K562 (cell line): ENCODE results near the gene ADRA2A. TPM values are rescaled to one million over a fixed set of nuclear protein-coding genes. Genes with fewer than 3 reads are reported as not detected.

Experiments used
- ATAC-seq: fragments of 200-7000 bp; cut with Tn5 transposase; 3 replicates; pipeline ENCODE4 v1.9.1; 2020; ENCODE audit warnings: moderate library complexity
- BruUV-seq: library from RNA; stranded (reverse); fragments of 400-500 nt; replicated peaks from 2 replicates; lab custom pipeline; 2021; lab: Mats Ljungman, UMichigan
- CTCF ChIA-PET: fragments of 300-600 bp; formaldehyde crosslinking; extraction: SDS; loops from one replicate; lab custom pipeline; 2021; ENCODE audit warnings: low intra/inter-chr PET ratio; lab: Yijun Ruan, JAX
- POLR2A ChIA-PET: fragments of 300-600, 350-650 bp; sonication (Branson Sonifier 250); formaldehyde crosslinking; extraction: SDS; loops from one replicate; lab custom pipeline; 2021; ENCODE audit warnings: antibody characterized with exemption, inconsistent platforms; lab: Yijun Ruan, JAX
- DNase-seq, 4 experiments: peaks; one replicate each; pipeline versions ENCODE4 v3.0.0 to v3.0.0-alpha.2; 2011 to 2018; ENCODE audit warnings: low spot score in 3 of 4, mixed read lengths in 3 of 4; ENCODE audit errors: extremely low read depth in 1 of 4
- FAIRE-seq: peaks from 2 replicates; lab custom pipeline; 2011; peaks lifted over from hg19 to GRCh38; lab: Jason Lieb, UNC
- H2AFZ ChIP-seq: 2 replicates; pipeline ENCODE4 v1.6.0; 2011; ENCODE audit warnings: low read depth, low read length, control low read depth, inconsistent platforms
- H3K27ac ChIP-seq: fragments of 200-600 bp; 3 replicates; pipeline ENCODE4 v1.8.0; 2011; ENCODE audit warnings: low read depth, mild to moderate bottlenecking, control low read depth, inconsistent platforms, low read length, moderate library complexity, mixed read lengths; ENCODE audit errors: extremely low read depth
- H3K27me3 ChIP-seq, 2 experiments: fragments of 300-600 bp in 1 of 2; 2 replicates in 1 of 2; 3 replicates in 1 of 2; pipeline versions ENCODE4 v1.6.0 to v1.8.0; 2011; ENCODE audit warnings: inconsistent platforms in 2 of 2, low read length in 2 of 2, mild to moderate bottlenecking in 1 of 2, mixed read lengths in 1 of 2, moderate library complexity in 1 of 2; ENCODE audit not compliant: control insufficient read depth in 2 of 2, insufficient read depth in 2 of 2
- H3K36me3 ChIP-seq: fragments of 300-600 bp; 3 replicates; pipeline ENCODE4 v1.8.0; 2011; ENCODE audit warnings: mild to moderate bottlenecking, low read length, inconsistent platforms; ENCODE audit not compliant: control insufficient read depth, insufficient read depth
- H3K4me1 ChIP-seq, 2 experiments: fragments of 200-600 bp in 1 of 2; replicated peaks in 1 of 2; 2 replicates in 1 of 2; 3 replicates in 1 of 2; pipeline versions ENCODE4 v1.5.1 to v1.8.0; 2011; ENCODE audit warnings: inconsistent platforms in 2 of 2, low read length in 2 of 2, mild to moderate bottlenecking in 1 of 2, mixed read lengths in 1 of 2, moderate library complexity in 1 of 2; ENCODE audit not compliant: control insufficient read depth in 2 of 2, insufficient read depth in 2 of 2
- H3K4me2 ChIP-seq: 2 replicates; pipeline ENCODE4 v1.6.1; 2011; ENCODE audit warnings: low read length, control low read depth, inconsistent platforms, mixed read lengths; ENCODE audit not compliant: insufficient read depth
- H3K4me3 ChIP-seq: fragments of 200-600 bp; sonication (generic), shearing (Covaris generic); 2 replicates; pipeline ENCODE4 v1.5.1; 2016; ENCODE audit warnings: control low read depth, inconsistent platforms
- H3K79me2 ChIP-seq: fragments of 200-600 bp; 3 replicates; pipeline ENCODE4 v1.8.0; 2011; ENCODE audit warnings: low read length, inconsistent platforms; ENCODE audit not compliant: control insufficient read depth, insufficient read depth
- H3K9ac ChIP-seq, 2 experiments: 2 replicates each; pipeline versions ENCODE4 v1.6.0 to v1.6.1; 2011; ENCODE audit warnings: low read depth in 2 of 2, low read length in 2 of 2, control low read depth in 1 of 2, inconsistent platforms in 1 of 2, mild to moderate bottlenecking in 1 of 2, mixed read lengths in 1 of 2; ENCODE audit not compliant: insufficient read depth in 1 of 2
- H3K9me1 ChIP-seq: one replicate; pipeline ENCODE4 v1.6.0; 2011; ENCODE audit warnings: inconsistent platforms, mild to moderate bottlenecking, low read length, moderate library complexity; ENCODE audit not compliant: control insufficient read depth, insufficient read depth
- H3K9me3 ChIP-seq: replicated peaks from 2 replicates; pipeline ENCODE4 v1.5.1; 2011; ENCODE audit warnings: low read depth, low read length, inconsistent platforms; ENCODE audit not compliant: control insufficient read depth, insufficient read depth
- H4K20me1 ChIP-seq: replicated peaks from 2 replicates; pipeline ENCODE4 v1.6.1; 2011; ENCODE audit warnings: low read length, inconsistent platforms, mixed read lengths; ENCODE audit not compliant: control insufficient read depth, insufficient read depth
- CEBPG ChIP-seq, 3 experiments: fragments of 200-800 bp in 1 of 3; sonication (Bioruptor generic) in 1 of 3; sonication (generic) in 1 of 3; formaldehyde crosslinking in 1 of 3; IDR thresholded peaks in 2 of 3; conservative IDR thresholded peaks in 1 of 3; 2 replicates each; pipeline versions ENCODE4 v1.6.1 to v1.8.0; 2016 to 2022; ENCODE audit warnings: missing compliant biosample characterization in 2 of 3, missing genetic modification characterization in 2 of 3, mild to moderate bottlenecking in 1 of 3, missing genetic modification reagents in 1 of 3
- CREBBP ChIP-seq: IDR thresholded peaks from one replicate; pipeline ENCODE4 v1.6.1; 2012; ENCODE audit warnings: low read depth, mild to moderate bottlenecking, control low read depth, inconsistent platforms, low read length
- HES1 ChIP-seq: fragments of 450-650 bp; IDR thresholded peaks from 2 replicates; pipeline ENCODE4 v1.6.1; 2016; ENCODE audit warnings: low read depth, mild to moderate bottlenecking, moderate library complexity
- KLF10 ChIP-seq: fragments of 250-450 bp; sonication (Bioruptor Pico); IDR thresholded peaks from 2 replicates; pipeline ENCODE4 v1.6.1; 2021; ENCODE audit warnings: matching md5 sums
- PHF8 ChIP-seq: fragments of 200-600 bp; sonication (generic); IDR thresholded peaks from 2 replicates; pipeline ENCODE4 v1.6.1; 2012; ENCODE audit warnings: mixed run types, mild to moderate bottlenecking, inconsistent platforms, low read length, moderate library complexity, borderline replicate concordance
- SMARCA4 ChIP-seq: fragments of 450-650 bp; IDR thresholded peaks from 2 replicates; pipeline ENCODE4 v1.6.1; 2016
- SREBF1 ChIP-seq: fragments of 150-350 bp; IDR thresholded peaks from 2 replicates; pipeline ENCODE4 v1.6.1; 2014; ENCODE audit warnings: antibody characterized with exemption, low read depth, low read length, borderline replicate concordance
- TFAP4 ChIP-seq: sonication (generic); formaldehyde crosslinking; IDR thresholded peaks from 2 replicates; pipeline ENCODE4 v1.8.0; 2022; ENCODE audit warnings: missing genetic modification reagents, mild to moderate bottlenecking, moderate library complexity, borderline replicate concordance
- ZNF316 ChIP-seq: fragments of 450-650 bp; IDR thresholded peaks from 2 replicates; pipeline ENCODE4 v1.6.1; 2016
- WGBS: fragments of 100-300 bp; shearing (Covaris generic); methylation state at CpG from one replicate; pipeline ENCODE4 v1.1.6; 2016; ENCODE audit warnings: low coverage, mixed read lengths; ENCODE audit not compliant: insufficient coverage; ENCODE audit errors: missing lambda C conversion rate; 5-methylcytosine and 5-hydroxymethylcytosine counted together
- in situ Hi-C: fragments of 300-500 bp; cut with MboI; formaldehyde crosslinking; loops from 4 replicates; pipeline ENCODE4 v1.15.0; 2018; ENCODE audit warnings: inconsistent platforms, mixed read lengths
- intact Hi-C: fragments of 100-400 bp; cut with micrococcal nuclease; formaldehyde crosslinking; loops from 2 replicates; pipeline ENCODE4 v1.14.2; 2022
- polyA plus RNA-seq, 8 experiments: library from polyadenylated mRNA; depleted of rRNA in 4 of 8; stranded (reverse) in 5 of 8; unstranded in 3 of 8; fragments of >200 nt; fragmentation: Nextera tagmentation in 2 of 8; fragmentation: Illumina TruSeq in 1 of 8; extraction: Ambion mirVana in 2 of 8; extraction: Trizol in 1 of 8; gene quantifications; 2 replicates each; pipeline versions ENCODE4 v1.2.1 to v1.2.3, GENCODE V29; 2011 to 2014; ENCODE audit warnings: inconsistent platforms in 1 of 8, missing spikeins in 1 of 8
- total RNA-seq, 7 experiments: library from RNA; depleted of rRNA in 6 of 7; stranded (reverse); fragments of >200 nt in 6 of 7; fragmentation: Illumina TruSeq in 2 of 7; extraction: Trizol in 2 of 7; gene quantifications; 2 replicates each; pipeline versions ENCODE4 v1.2.1 to v1.2.3, GENCODE V29; 2011 to 2021; ENCODE audit warnings: low replicate concordance in 1 of 7
- TF ChIP-seq, protein P1 (sequence below), 2 experiments: fragments of 450-650 bp in 1 of 2; sonication (generic) in 1 of 2; formaldehyde crosslinking in 1 of 2; IDR thresholded peaks in 1 of 2; conservative IDR thresholded peaks in 1 of 2; 2 replicates each; pipeline versions ENCODE4 v1.6.1 to v1.8.1; 2016 to 2023; ENCODE audit warnings: mild to moderate bottlenecking in 2 of 2, moderate library complexity in 2 of 2, inconsistent platforms in 1 of 2, missing genetic modification reagents in 1 of 2
- TF ChIP-seq, protein P2 (sequence below): sonication (generic); formaldehyde crosslinking; IDR thresholded peaks from 2 replicates; pipeline ENCODE4 v1.8.0; 2023; ENCODE audit warnings: mild to moderate bottlenecking, missing genetic modification reagents

The ADRA2A gene
- total and polyA plus RNA-seq, 9 of the 15 experiments (the other 6 are each of a cell fraction or from before 2014, with no cell fraction given), result not detected

DNA sequence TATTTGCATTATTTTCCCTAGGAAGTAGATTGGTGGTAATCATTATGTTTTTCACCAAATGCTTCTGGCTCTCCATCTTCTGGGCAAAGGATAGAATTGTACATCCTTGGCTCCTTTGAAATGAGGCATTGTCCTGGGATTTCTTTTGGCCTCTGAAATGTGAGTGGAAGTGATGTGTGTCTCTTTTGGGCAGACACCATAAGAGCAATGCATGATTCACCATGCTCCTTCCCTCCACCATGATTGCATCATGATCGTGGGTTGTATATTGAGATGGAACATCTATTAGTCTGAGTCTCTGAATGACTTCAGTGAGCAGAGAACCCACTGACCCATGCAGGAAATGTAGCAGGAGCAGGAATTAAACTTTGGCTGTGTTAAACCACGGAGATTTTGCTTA is 49.2 kb downstream of the ADRA2A start:
- CTCF ChIA-PET, result no interaction called here
- Histone ChIP-seq H3K79me2 (no peaks in the 10 kb centered on the region), H3K4me3 (no peak overlapping the region), H3K9me3 (no peaks in the 10 kb centered on the region), H3K27ac (no peak overlapping the region), H3K4me2 (no peak overlapping the region), H3K27me3 (no peaks in the 10 kb centered on the region), H3K9me1 (no peaks in the 10 kb centered on the region), H4K20me1 (no peaks in the 10 kb centered on the region), H3K36me3 (no peaks in the 10 kb centered on the region), H2AFZ (no peak overlapping the region), H3K9ac (no peak overlapping the region), H3K4me1 (peaks cover 0 to 11% of the 10 kb centered on the region in 2 experiments; a peak in 3 of 5 replicates)
- in situ Hi-C loops, result no loop called here
- FAIRE-seq (no peak), DNase-seq (no peak), ATAC-seq (no peak)
- no TSS peak for BruUV-seq
- intact Hi-C loops, result no loop called here
- POLR2A ChIA-PET, result no interaction called here
- 0% methylated on average over 2 of the region's 2 CpGs for WGBS
- no peak for TF ChIP-seq HES1
- TF ChIP-seq, protein P1, sequence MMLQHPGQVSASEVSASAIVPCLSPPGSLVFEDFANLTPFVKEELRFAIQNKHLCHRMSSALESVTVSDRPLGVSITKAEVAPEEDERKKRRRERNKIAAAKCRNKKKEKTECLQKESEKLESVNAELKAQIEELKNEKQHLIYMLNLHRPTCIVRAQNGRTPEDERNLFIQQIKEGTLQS (IDR thresholded peaks at IDR 0.05), result peak; percentile 56
- TF ChIP-seq, protein P1 (CRISPR knock-in tag; conservative IDR thresholded peaks at IDR 0.05), result no peak
- no peak for TF ChIP-seq ZNF316
- TF ChIP-seq KLF10 (CRISPR knock-in tag), result no peak
- TF ChIP-seq, protein P2, sequence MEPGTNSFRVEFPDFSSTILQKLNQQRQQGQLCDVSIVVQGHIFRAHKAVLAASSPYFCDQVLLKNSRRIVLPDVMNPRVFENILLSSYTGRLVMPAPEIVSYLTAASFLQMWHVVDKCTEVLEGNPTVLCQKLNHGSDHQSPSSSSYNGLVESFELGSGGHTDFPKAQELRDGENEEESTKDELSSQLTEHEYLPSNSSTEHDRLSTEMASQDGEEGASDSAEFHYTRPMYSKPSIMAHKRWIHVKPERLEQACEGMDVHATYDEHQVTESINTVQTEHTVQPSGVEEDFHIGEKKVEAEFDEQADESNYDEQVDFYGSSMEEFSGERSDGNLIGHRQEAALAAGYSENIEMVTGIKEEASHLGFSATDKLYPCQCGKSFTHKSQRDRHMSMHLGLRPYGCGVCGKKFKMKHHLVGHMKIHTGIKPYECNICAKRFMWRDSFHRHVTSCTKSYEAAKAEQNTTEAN (CRISPR knock-in tag), result no peak
- TF ChIP-seq SREBF1, result no peak
- TF ChIP-seq CREBBP, result no peak
- no peak for TF ChIP-seq TFAP4 (CRISPR knock-in tag)
- no peak for TF ChIP-seq CEBPG (CRISPR knock-in tag; IDR thresholded peaks at IDR 0.05)
- peak; percentile 42 to 85; a peak in 3 of 4 replicates for TF ChIP-seq CEBPG (tag; conservative IDR thresholded peaks at IDR 0.05 in 1 of 2, IDR thresholded peaks at IDR 0.05 in 1 of 2)
- TF ChIP-seq SMARCA4, result no peak
- no peak for TF ChIP-seq PHF8
